Right lobe of liver (tissue), 6 donors: ENCODE measurements around the gene CDK17. TPM values are rescaled to one million over a fixed set of nuclear protein-coding genes. Genes with fewer than 3 reads are reported as not detected.
"Not testable (repeated sequence)": the region's sequence is repeated elsewhere in the genome, so short reads cannot be mapped to it uniquely, and the experiment has no call there.

ENCODE experiments used
- ATAC-seq, 4 donors: fragments of 200-7000 bp; cut with Tn5 transposase; one replicate each; pipeline ENCODE4 v1.9.1; 2020; ENCODE audit warnings: mild to moderate bottlenecking in 4 of 4, moderate library complexity in 4 of 4
- DNase-seq, 3 donors: peaks; one replicate each; pipeline ENCODE4 v3.0.0-alpha.2; 2020
- H3K27ac ChIP-seq, 3 donors: fragments of 200-600 bp; one replicate each; pipeline ENCODE4 v1.8.0; 2022
- H3K27me3 ChIP-seq, 2 donors: fragments of 200-600 bp; one replicate each; pipeline ENCODE4 v1.8.0; 2022
- H3K36me3 ChIP-seq, 4 donors: fragments of 200-600 bp; sonication (generic) in 1 of 4; one replicate each; pipeline versions ENCODE4 v1.5.1 to v1.8.0; 2017 to 2022; ENCODE audit warnings: control low read depth in 1 of 4
- H3K4me1 ChIP-seq, 4 donors: fragments of 200-600 bp; sonication (generic) in 1 of 4; one replicate each; pipeline versions ENCODE4 v1.5.1 to v1.8.0; 2017 to 2022; ENCODE audit warnings: control low read depth in 1 of 4
- H3K4me3 ChIP-seq, 3 donors: fragments of 200-600 bp; one replicate each; pipeline ENCODE4 v1.8.0; 2022
- H3K9me3 ChIP-seq, 4 donors: fragments of 200-600 bp; sonication (generic) in 1 of 4; one replicate each; pipeline versions ENCODE4 v1.5.1 to v1.8.0; 2017 to 2022; ENCODE audit warnings: control low read depth in 1 of 4
- CTCF ChIP-seq, 4 donors: fragments of 200-600 bp in 3 of 4; fragments of 450-650 bp in 1 of 4; IDR thresholded peaks; one replicate each; pipeline versions ENCODE4 v1.5.1 to v1.8.0; 2016 to 2022; ENCODE audit warnings: antibody characterized with exemption in 4 of 4, mild to moderate bottlenecking in 2 of 4
- POLR2A ChIP-seq: fragments of 450-650 bp; IDR thresholded peaks from one replicate; pipeline ENCODE4 v1.6.1; 2017; ENCODE audit warnings: antibody characterized with exemption, mild to moderate bottlenecking
- WGBS: methylation state at CpG from one replicate; pipeline ENCODE4 v1.1.6; 2018; ENCODE audit warnings: low coverage, low lambda C conversion rate; ENCODE audit not compliant: insufficient coverage; ENCODE audit errors: missing lambda C conversion rate; 5-methylcytosine and 5-hydroxymethylcytosine counted together
- intact Hi-C, 2 donors: fragments of 100-400 bp; cut with DNase I; formaldehyde crosslinking; loops; one replicate each; pipeline versions ENCODE4 v1.11.2 to v1.14.1; 2022
- total RNA-seq, 6 experiments: library from RNA; depleted of rRNA in 2 of 6; stranded (reverse); fragments of >200 nt in 2 of 6; fragmentation: NEBNext Ultra II Directional in 3 of 6; extraction: Animal tissue kit (Norgen Biotek cat#: 25700) in 3 of 6; gene quantifications; one replicate each; pipeline versions ENCODE4 v1.1.0 to v1.2.4, GENCODE V29; 2016 to 2023
- donor health status: DM: no; HTN: yes; CAD: no.
- donor health status: DM: no; HTN: no; CAD: no.
- donor health status: DM: no; HTN: no; CAD: no.
- donor health status: DM: no; HTN: yes; CAD: no.
- donor health status: DM: no; HTN: yes; CAD: no.

The CDK17 gene
- total RNA-seq, 6 experiments from 2014 or later: 8.9 to 16.1 (median 13.7) TPM

GRCh38 chr12:96321941-96322340, 78.3 kb downstream of the CDK17 start:
- H3K4me3 ChIP-seq: no peak overlapping the region
- 75% methylated on average over 6 of the region's 6 CpGs for WGBS
- no peaks in the 10 kb centered on the region for H3K27me3 ChIP-seq
- ATAC-seq (no peak), DNase-seq (no peak)
- TF ChIP-seq POLR2A (no peak), CTCF (IDR thresholded peaks at IDR 0.05) (no peak)
- no peaks in the 10 kb centered on the region for H3K9me3 ChIP-seq
- H3K36me3 ChIP-seq: peaks cover 0 to 5% (median under 1%) of the 10 kb centered on the region in 4 donors
- no peaks in the 10 kb centered on the region for H3K4me1 ChIP-seq
- intact Hi-C loops: no loop called here
- H3K27ac ChIP-seq: no peak overlapping the region

GRCh38 chr12:96317801-96318200, 82.4 kb downstream of the CDK17 start:
- ATAC-seq, intact Hi-C loops, H3K27ac ChIP-seq, DNase-seq, H3K9me3 ChIP-seq, H3K4me1 ChIP-seq, H3K27me3 ChIP-seq, H3K36me3 ChIP-seq, H3K4me3 ChIP-seq: not testable (repeated sequence)
- WGBS: 100% methylated on average over 2 of the region's 2 CpGs

GRCh38 chr12:96315741-96316481, 84.3 kb downstream of the CDK17 start:
- peak in 1 of 3 donors; percentile 24 for DNase-seq
- H3K27ac ChIP-seq, H3K4me1 ChIP-seq, H3K9me3 ChIP-seq, H3K36me3 ChIP-seq, intact Hi-C loops, H3K27me3 ChIP-seq: not testable (repeated sequence)
- 27% methylated on average over 8 of the region's 33 CpGs for WGBS
- ATAC-seq: peak in 2 of 4 donors; percentile 45 to 46
- peak overlapping the region; percentile 33 to 58 (median 38) for H3K4me3 ChIP-seq

GRCh38 chr12:96314723-96315122, 85.5 kb downstream of the CDK17 start:
- Histone ChIP-seq H3K4me1 (no peaks in the 10 kb centered on the region), H3K27me3 (no peaks in the 10 kb centered on the region), H3K36me3 (peaks cover 0 to 7% (median 0%) of the 10 kb centered on the region in 4 donors), H3K9me3 (no peaks in the 10 kb centered on the region), H3K4me3 (no peak overlapping the region), H3K27ac (no peak overlapping the region)
- intact Hi-C loops: no loop called here
- TF ChIP-seq CTCF (IDR thresholded peaks at IDR 0.05) (no peak), POLR2A (no peak)
- DNase-seq: no peak
- ATAC-seq: no peak
- 61% methylated on average over 2 of the region's 2 CpGs for WGBS

- ATAC-seq (no peak), DNase-seq (no peak)
- no peak overlapping the region for H3K4me3 ChIP-seq
- no peak for TF ChIP-seq POLR2A
- no peak for TF ChIP-seq CTCF (IDR thresholded peaks at IDR 0.05)
- H3K36me3 ChIP-seq: peaks cover 0 to 7% (median 0%) of the 10 kb centered on the region in 4 donors
- H3K9me3 ChIP-seq: no peaks in the 10 kb centered on the region
- intact Hi-C loops: no loop called here
- no peaks in the 10 kb centered on the region for H3K27me3 ChIP-seq
- H3K4me1 ChIP-seq: no peaks in the 10 kb centered on the region
- H3K27ac ChIP-seq: no peak overlapping the region
Measured at GRCh38 chr12:96313606-96314005, 86.6 kb downstream of the CDK17 start.
